ENCODE measurements around the gene CCER1.

The CCER1 gene

GRCh38 chr12:90954921-90955320 lies at the start of gene CCER1:
Gene CCER1 (minus strand): TSS chr12:90955176. CDS start chr12:90954742, 434 bp downstream.
- TF ChIP-seq ZBTB7A (IDR thresholded peaks at IDR 0.05; ENCODE audit: low read depth) (no peak), YY1 (IDR thresholded peaks at IDR 0.05; ENCODE audit: low read depth) (no peak), EP300 (IDR thresholded peaks at IDR 0.05; ENCODE audit: borderline replicate concordance) (no peak), RAD21 (IDR thresholded peaks at IDR 0.05; ENCODE audit: low read depth) (no peak), TCF12 (IDR thresholded peaks at IDR 0.05; ENCODE audit: low read depth) (no peak), NFIC (IDR thresholded peaks at IDR 0.05) (no peak), REST (IDR thresholded peaks at IDR 0.05; ENCODE audit: low read depth) (no peak), MAX (IDR thresholded peaks at IDR 0.05) (no peak), FOXM1 (IDR thresholded peaks at IDR 0.05; ENCODE audit: borderline replicate concordance, low read depth) (no peak), CREB1 (IDR thresholded peaks at IDR 0.05; ENCODE audit: low read depth) (no peak)

GRCh38 chr12:91003737-91004136 lies 48.8 kb upstream of the CCER1 start:
- TF ChIP-seq FOXM1 (IDR thresholded peaks at IDR 0.05; ENCODE audit: borderline replicate concordance, low read depth): no peak
- TF ChIP-seq EGR1 (IDR thresholded peaks at IDR 0.05): no peak
- TF ChIP-seq RAD21 (IDR thresholded peaks at IDR 0.05; ENCODE audit: low read depth): no peak
- TF ChIP-seq ZBTB7A (IDR thresholded peaks at IDR 0.05; ENCODE audit: low read depth): no peak
- no peak for TF ChIP-seq TEAD4 (IDR thresholded peaks at IDR 0.05)
- TF ChIP-seq CREB1 (IDR thresholded peaks at IDR 0.05; ENCODE audit: low read depth): no peak
- TF ChIP-seq MAX (IDR thresholded peaks at IDR 0.05): no peak
- no peak for TF ChIP-seq EP300 (IDR thresholded peaks at IDR 0.05; ENCODE audit: borderline replicate concordance)
- no peak for TF ChIP-seq TAF1 (IDR thresholded peaks at IDR 0.05; ENCODE audit: low read depth)
- no peak for TF ChIP-seq REST (IDR thresholded peaks at IDR 0.05; ENCODE audit: low read depth)
- TF ChIP-seq TCF12 (IDR thresholded peaks at IDR 0.05; ENCODE audit: low read depth): no peak
- no peak for TF ChIP-seq CEBPB (IDR thresholded peaks at IDR 0.05)
- no peak for TF ChIP-seq USF1 (IDR thresholded peaks at IDR 0.05)
- TF ChIP-seq YY1 (IDR thresholded peaks at IDR 0.05; ENCODE audit: low read depth): no peak
- no peak for TF ChIP-seq NFIC (IDR thresholded peaks at IDR 0.05)

GRCh38 chr12:91001306-91001705 lies 46.3 kb upstream of the CCER1 start:
- TF ChIP-seq YY1 (IDR thresholded peaks at IDR 0.05; ENCODE audit: low read depth) (no peak), USF1 (IDR thresholded peaks at IDR 0.05) (no peak), TAF1 (IDR thresholded peaks at IDR 0.05; ENCODE audit: low read depth) (no peak), RAD21 (IDR thresholded peaks at IDR 0.05; ENCODE audit: low read depth) (no peak), REST (IDR thresholded peaks at IDR 0.05; ENCODE audit: low read depth) (no peak), TCF12 (IDR thresholded peaks at IDR 0.05; ENCODE audit: low read depth) (no peak), FOXM1 (IDR thresholded peaks at IDR 0.05; ENCODE audit: borderline replicate concordance, low read depth) (no peak), TEAD4 (IDR thresholded peaks at IDR 0.05) (no peak), NFIC (IDR thresholded peaks at IDR 0.05) (no peak), ZBTB7A (IDR thresholded peaks at IDR 0.05; ENCODE audit: low read depth) (no peak)

GRCh38 chr12:90999966-91000365 lies 45.0 kb upstream of the CCER1 start:
- no peak for TF ChIP-seq TCF12 (IDR thresholded peaks at IDR 0.05; ENCODE audit: low read depth)

- no peak for TF ChIP-seq TEAD4 (IDR thresholded peaks at IDR 0.05)
- TF ChIP-seq TCF12 (IDR thresholded peaks at IDR 0.05; ENCODE audit: low read depth): no peak
- no peak for TF ChIP-seq CREB1 (IDR thresholded peaks at IDR 0.05; ENCODE audit: low read depth)
- no peak for TF ChIP-seq EGR1 (IDR thresholded peaks at IDR 0.05)
Measured at GRCh38 chr12:90999527-90999926, 44.6 kb upstream of the CCER1 start.
